Fibroblast of villous mesenchyme (primary cell): Measurements from ENCODE around the gene ANKH. TPM values are rescaled to one million over a fixed set of nuclear protein-coding genes. Genes with fewer than 3 reads are reported as not detected.

Experiments used
- DNase-seq: peaks from one replicate; pipeline ENCODE4 v3.0.0-alpha.2; 2010; ENCODE audit warnings: low read depth
- H3K4me3 ChIP-seq: 2 replicates; pipeline ENCODE4 v1.5.1; 2011; ENCODE audit warnings: low read depth, mild to moderate bottlenecking, low read length
- CTCF ChIP-seq: IDR thresholded peaks from 2 replicates; pipeline ENCODE4 v1.5.1; 2012; ENCODE audit warnings: low read depth, mild to moderate bottlenecking, low read length; ENCODE audit not compliant: insufficient read depth
- total RNA-seq: library from RNA; depleted of rRNA; stranded (reverse); fragments of >200 nt; gene quantifications from 2 replicates; pipeline ENCODE4 v1.2.3, GENCODE V29; 2012

ANKH gene
- total RNA-seq, 1 donor = 8.2 TPM

- H3K4me3 ChIP-seq = no peak overlapping the region
- TF ChIP-seq CTCF = no peak
- no peak for DNase-seq
Observed at GRCh38 chr5:14743601-14744295, 127.8 kb downstream of the ANKH start.

GRCh38 chr5:14742498-14742897 lies 129.1 kb downstream of the ANKH start:
- no peak for TF ChIP-seq CTCF
- H3K4me3 ChIP-seq = no peak overlapping the region
- no peak for DNase-seq

GRCh38 chr5:14741801-14742440 lies 129.7 kb downstream of the ANKH start:
- DNase-seq = no peak
- no peak overlapping the region for H3K4me3 ChIP-seq
- no peak for TF ChIP-seq CTCF

GRCh38 chr5:14741131-14741530 lies 130.4 kb downstream of the ANKH start:
- DNase-seq = no peak
- H3K4me3 ChIP-seq = no peak overlapping the region
- no peak for TF ChIP-seq CTCF

- DNase-seq = no peak
- no peak for TF ChIP-seq CTCF
- no peak overlapping the region for H3K4me3 ChIP-seq
Observed at GRCh38 chr5:14739981-14740380, 131.6 kb downstream of the ANKH start.

GRCh38 chr5:14739538-14739937 lies 132.0 kb downstream of the ANKH start:
- H3K4me3 ChIP-seq = no peak overlapping the region
- TF ChIP-seq CTCF = no peak
- peak; percentile 14 for DNase-seq
